ENCODE data around the gene SPTLC2. TPM values are rescaled to one million over a fixed set of nuclear protein-coding genes. Genes with fewer than 3 reads are reported as not detected.
A peak's percentile ranks its signal among the peaks of the same experiment; 100 is the strongest.

The SPTLC2 gene
- total and polyA plus RNA-seq, 2 of the 13 experiments (the other 11 are each of a cell fraction or from before 2014, with no cell fraction given) = 17.4 to 17.5 TPM

GRCh38 chr14:77616454-77617229 is at the start of gene SPTLC2 (continued):
- TF ChIP-seq ZGPAT (CRISPR knock-in tag; IDR thresholded peaks at IDR 0.05) = peak; percentile 71
- 0 out of 2 replicates have a peak, but pooled peaks have one; percentile 9 for TF ChIP-seq TFE3 (CRISPR knock-in tag; IDR thresholded peaks at IDR 0.05)
- no peak for TF ChIP-seq ZBTB42 (CRISPR knock-in tag; IDR thresholded peaks at IDR 0.05)
- TF ChIP-seq TCF12 (IDR thresholded peaks at IDR 0.05) = no peak
- no peak for TF ChIP-seq TCF12 (CRISPR knock-in tag; IDR thresholded peaks at IDR 0.05)
- no peak for TF ChIP-seq ZNF10 (CRISPR knock-in tag; IDR thresholded peaks at IDR 0.05; ENCODE audit: borderline replicate concordance, low read depth)
- peak; percentile 75; the same call in 1 of the 2 replicates for TF ChIP-seq ZNF607 (CRISPR knock-in tag; IDR thresholded peaks at IDR 0.05; ENCODE audit: borderline replicate concordance)
- no peak for TF ChIP-seq HOXA7 (CRISPR knock-in tag; IDR thresholded peaks at IDR 0.05)
- TF ChIP-seq MIXL1 (CRISPR knock-in tag; IDR thresholded peaks at IDR 0.05) = 0 out of 2 replicates have a peak, but pooled peaks have one; percentile 20
- TF ChIP-seq THAP8 (CRISPR knock-in tag; IDR thresholded peaks at IDR 0.05; ENCODE audit: borderline replicate concordance) = 0 out of 2 replicates have a peak, but pooled peaks have one; percentile 16
- no peak for TF ChIP-seq ZNF672 (CRISPR knock-in tag; IDR thresholded peaks at IDR 0.05)
- TF ChIP-seq BRF2 (CRISPR knock-in tag; IDR thresholded peaks at IDR 0.05) = peak; percentile 63; the same call in 1 of the 2 replicates
- no peak for TF ChIP-seq BATF2 (CRISPR knock-in tag; IDR thresholded peaks at IDR 0.05)
- no peak for TF ChIP-seq ZNF34 (CRISPR knock-in tag; IDR thresholded peaks at IDR 0.05; ENCODE audit: borderline replicate concordance)
- TF ChIP-seq ZNF747 (CRISPR knock-in tag; IDR thresholded peaks at IDR 0.05; ENCODE audit: borderline replicate concordance) = no peak; the same call in 1 of the 2 replicates
- no peak for TF ChIP-seq SP1 (IDR thresholded peaks at IDR 0.05)
- TF ChIP-seq SP1 (CRISPR knock-in tag; IDR thresholded peaks at IDR 0.05) = peak; percentile 74
- 0 out of 2 replicates have a peak, but pooled peaks have one; percentile 24 for TF ChIP-seq ARNTL (CRISPR knock-in tag; IDR thresholded peaks at IDR 0.05)
- no peak for TF ChIP-seq ZNF382 (CRISPR knock-in tag; IDR thresholded peaks at IDR 0.05; ENCODE audit: borderline replicate concordance)
- no peak for TF ChIP-seq IRX3 (CRISPR knock-in tag; IDR thresholded peaks at IDR 0.05; ENCODE audit: borderline replicate concordance, low read depth)
- peak; percentile 51; the same call in 1 of the 2 replicates for TF ChIP-seq BCL3 (CRISPR knock-in tag; IDR thresholded peaks at IDR 0.05)
- peak; percentile 72; the same call in 1 of the 2 replicates for TF ChIP-seq ZNF274 (CRISPR knock-in tag; IDR thresholded peaks at IDR 0.05)
- peak; percentile 78; the same call in 1 of the 2 replicates for TF ChIP-seq ZNF350 (CRISPR knock-in tag; IDR thresholded peaks at IDR 0.05; ENCODE audit: borderline replicate concordance, low read depth)
